NOMO-1 treated with dmso at 0.1 percent for 144 hours (cell line): ENCODE data around the gene ZNF556.
"Not testable (repeated sequence)": the region's sequence is repeated elsewhere in the genome, so short reads cannot be mapped to it uniquely, and the experiment has no call there.

Source experiments
- DNase-seq: peaks from one replicate; lab custom pipeline; 2025; ENCODE audit not compliant: unreplicated experiment; lab: John Stamatoyannopoulos, UW

The ZNF556 gene

DNA sequence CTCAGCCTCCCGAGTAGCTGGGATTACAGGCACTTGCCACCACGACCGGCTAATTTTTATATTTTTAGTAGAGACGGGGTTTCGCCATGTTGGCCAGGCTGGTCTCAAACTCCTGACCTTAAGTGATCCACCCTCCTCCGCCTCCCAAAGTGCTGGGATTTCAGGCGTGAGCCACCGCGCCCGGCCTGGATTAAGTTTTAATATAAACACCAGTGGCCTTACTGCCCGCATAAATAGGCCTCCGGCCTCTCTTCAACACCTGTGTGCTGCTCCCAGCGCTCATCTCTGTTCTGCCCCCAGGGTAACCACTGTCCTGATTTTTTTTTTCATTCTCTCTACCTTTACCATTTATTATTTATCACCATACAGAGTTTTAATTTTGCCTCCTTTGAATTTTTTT, 36.2 kb downstream of the ZNF556 start:
- DNase-seq, result not testable (repeated sequence)

GRCh38 chr19:2905918-2906519, 38.9 kb downstream of the ZNF556 start:
- no peak for DNase-seq

DNA sequence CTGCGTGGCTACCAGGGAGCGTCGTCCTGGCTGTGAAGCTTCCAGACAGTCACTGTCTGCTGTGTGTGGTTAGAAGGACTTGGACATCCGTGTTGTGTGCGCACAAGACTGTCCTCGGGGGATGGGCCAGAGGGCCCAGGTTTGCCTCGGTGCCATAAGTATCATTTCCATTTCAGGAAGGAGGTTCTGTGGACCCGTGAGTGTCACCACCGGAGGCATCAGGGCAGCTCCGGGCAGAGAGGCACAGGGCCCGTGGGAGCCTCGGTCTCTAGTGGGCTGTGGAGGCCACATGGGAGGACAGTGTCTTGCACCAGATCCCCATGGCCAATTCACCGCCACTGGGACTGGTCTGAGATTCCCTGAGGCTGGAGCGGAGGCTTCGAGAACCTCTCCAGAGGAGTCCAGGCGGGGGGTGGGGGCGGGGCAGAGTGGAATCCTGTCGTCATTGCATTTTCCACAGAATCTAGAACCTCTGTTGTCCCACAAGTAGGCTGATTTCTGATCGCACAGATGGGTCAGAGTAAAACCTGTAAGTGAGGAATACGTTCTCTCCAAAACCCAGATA, 39.6 kb downstream of the ZNF556 start:
- DNase-seq, result no peak

DNA sequence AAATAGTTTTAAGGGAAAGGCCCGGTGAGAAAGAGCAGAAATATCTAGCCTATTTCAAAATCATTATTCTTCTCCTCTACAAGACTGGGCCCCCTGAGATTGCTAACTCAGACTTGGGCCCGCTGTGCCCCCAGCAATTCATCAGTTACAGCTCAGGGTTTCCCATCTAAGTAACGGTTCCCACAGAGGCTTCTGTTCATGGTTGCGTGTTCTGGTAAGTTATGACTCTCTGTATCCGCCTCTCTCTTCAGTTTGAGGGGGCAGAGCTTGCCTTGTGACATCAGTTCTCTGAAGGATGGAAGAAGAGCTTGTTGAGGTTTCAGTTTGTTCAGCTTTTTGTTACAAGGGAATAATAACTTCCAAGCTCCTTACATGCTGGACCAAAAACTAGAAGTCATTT, 45.2 kb downstream of the ZNF556 start:
- no peak for DNase-seq

GRCh38 chr19:2917275-2918184, 50.4 kb downstream of the ZNF556 start:
- DNase-seq, result no peak

GRCh38 chr19:2922987-2923386, 55.9 kb downstream of the ZNF556 start:
- no peak for DNase-seq

GRCh38 chr19:2923510-2923909, 56.4 kb downstream of the ZNF556 start:
- no peak for DNase-seq

DNA sequence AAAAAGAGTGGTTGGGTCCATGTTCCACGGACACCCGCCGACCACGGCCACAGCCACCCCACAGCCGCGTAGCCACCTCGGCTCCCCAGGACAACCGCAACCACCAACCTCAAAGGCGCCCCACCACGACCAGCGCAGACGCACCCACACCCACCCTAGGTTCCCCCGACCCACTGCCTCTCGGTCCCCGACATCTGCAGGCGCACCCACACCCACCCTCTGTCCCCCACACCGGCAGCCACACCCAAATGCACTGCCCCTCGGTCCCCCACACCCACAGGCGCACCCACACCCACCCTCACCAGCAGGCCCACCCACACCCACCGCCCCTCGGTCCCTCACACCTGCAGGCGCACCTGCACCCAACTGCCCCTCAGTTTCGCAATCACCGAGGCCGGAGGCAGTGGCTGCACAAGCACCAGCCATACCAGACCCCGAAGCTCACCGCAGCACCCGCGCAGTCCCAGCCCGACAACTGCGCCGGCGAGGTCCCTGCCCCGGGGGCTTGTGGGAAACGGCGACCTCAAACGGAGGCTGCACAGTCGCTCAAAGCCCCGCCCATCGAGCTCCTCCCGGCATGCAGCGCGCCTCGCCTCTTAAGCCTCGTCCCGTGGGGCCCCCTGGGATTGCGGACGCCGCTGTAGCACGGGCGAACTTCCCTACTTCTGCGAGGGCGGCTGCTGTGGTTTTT, 59.4 kb downstream of the ZNF556 start:
- no peak for DNase-seq

GRCh38 chr19:2927032-2927430, 59.9 kb downstream of the ZNF556 start:
- DNase-seq, result no peak
